ENCODE results near the gene PDPN.
A peak's percentile ranks its signal among the peaks of the same experiment; 100 is the strongest.
"Not testable (repeated sequence)": the region's sequence is repeated elsewhere in the genome, so short reads cannot be mapped to it uniquely, and the experiment has no call there.

Gene PDPN

GRCh38 chr1:13583595-13583965 lies at the start of gene PDPN:
PDPN (plus strand) TSS chr1:13583832; CDS start chr1:13584034, 202 bp downstream.
- no peak for DNase-seq (ENCODE audit: low read depth)

- no peak for DNase-seq (ENCODE audit: low read depth)
Observed at GRCh38 chr1:13535227-13535626, 48.4 kb upstream of the PDPN start.

GRCh38 chr1:13536571-13536970 lies 47.1 kb upstream of the PDPN start:
- DNase-seq (ENCODE audit: low read depth) = no peak

GRCh38 chr1:13538832-13539231 lies 44.8 kb upstream of the PDPN start:
- DNase-seq (ENCODE audit: low read depth) = no peak

- no peak for DNase-seq (ENCODE audit: low read depth)
Observed at GRCh38 chr1:13539683-13540082, 43.9 kb upstream of the PDPN start.

GRCh38 chr1:13540866-13541265 lies 42.8 kb upstream of the PDPN start:
- no peak for DNase-seq (ENCODE audit: low read depth)

- DNase-seq (ENCODE audit: low read depth) = no peak
Observed at GRCh38 chr1:13541435-13542215, 42.0 kb upstream of the PDPN start.

GRCh38 chr1:13543451-13544220 lies 40.0 kb upstream of the PDPN start:
- DNase-seq (ENCODE audit: low read depth) = peak; percentile 38

- no peak for DNase-seq (ENCODE audit: low read depth)
Observed at GRCh38 chr1:13544221-13544556, 39.4 kb upstream of the PDPN start.

- no peak for DNase-seq (ENCODE audit: low read depth)
Observed at GRCh38 chr1:13546791-13547190, 36.8 kb upstream of the PDPN start.

- no peak for DNase-seq (ENCODE audit: low read depth)
Observed at GRCh38 chr1:13548281-13548680, 35.4 kb upstream of the PDPN start.

GRCh38 chr1:13549021-13549420 lies 34.6 kb upstream of the PDPN start:
- DNase-seq (ENCODE audit: low read depth) = no peak

- no peak for DNase-seq (ENCODE audit: low read depth)
Observed at GRCh38 chr1:13549521-13549920, 34.1 kb upstream of the PDPN start.

GRCh38 chr1:13550663-13551062 lies 33.0 kb upstream of the PDPN start:
- peak; percentile 9 for DNase-seq (ENCODE audit: low read depth)

GRCh38 chr1:13554798-13555197 lies 28.8 kb upstream of the PDPN start:
- DNase-seq (ENCODE audit: low read depth) = no peak

GRCh38 chr1:13556224-13556764 lies 27.3 kb upstream of the PDPN start:
- no peak for DNase-seq (ENCODE audit: low read depth)

GRCh38 chr1:13560541-13560940 lies 23.1 kb upstream of the PDPN start:
- no peak for DNase-seq (ENCODE audit: low read depth)

- DNase-seq (ENCODE audit: low read depth) = not testable (repeated sequence)
Observed at GRCh38 chr1:13562981-13563380, 20.7 kb upstream of the PDPN start.

GRCh38 chr1:13564073-13564472 lies 19.6 kb upstream of the PDPN start:
- no peak for DNase-seq (ENCODE audit: low read depth)

- DNase-seq (ENCODE audit: low read depth) = not testable (repeated sequence)
Observed at GRCh38 chr1:13570435-13570834, 13.2 kb upstream of the PDPN start.

- no peak for DNase-seq (ENCODE audit: low read depth)
Observed at GRCh38 chr1:13570924-13571323, 12.7 kb upstream of the PDPN start.

- no peak for DNase-seq (ENCODE audit: low read depth)
Observed at GRCh38 chr1:13573586-13573985, 10.0 kb upstream of the PDPN start.

- DNase-seq (ENCODE audit: low read depth) = no peak
Observed at GRCh38 chr1:13576926-13577325, 6.7 kb upstream of the PDPN start.
